ENCODE measurements around the gene SLFN5.

The SLFN5 gene

GRCh38 chr17:35315283-35315682 lies 72.4 kb downstream of the SLFN5 start:
- H3K9me3 Mint-ChIP-seq = no peaks in the 10 kb centered on the region
- H3K36me3 Mint-ChIP-seq (ENCODE audit: low read depth) = no peaks in the 10 kb centered on the region
- peaks cover 22% of the 10 kb centered on the region for H3K4me1 Mint-ChIP-seq
- no peak for TF ChIP-seq CTCF (IDR thresholded peaks at IDR 0.05; ENCODE audit: unreplicated experiment in 3 of 3)
- peak overlapping the region in 1 of 3 experiments; percentile 11 for H3K4me3 Mint-ChIP-seq
- H3K27ac Mint-ChIP-seq = peak overlapping the region in 2 of 3 experiments; percentile 51 to 90
- H3K27me3 Mint-ChIP-seq (ENCODE audit: low read depth) = peaks cover 18% of the 10 kb centered on the region

GRCh38 chr17:35315971-35316370 lies 73.1 kb downstream of the SLFN5 start:
- peak overlapping the region in 1 of 3 experiments; percentile 90 for H3K27ac Mint-ChIP-seq
- no peaks in the 10 kb centered on the region for H3K36me3 Mint-ChIP-seq (ENCODE audit: low read depth)
- no peaks in the 10 kb centered on the region for H3K9me3 Mint-ChIP-seq
- TF ChIP-seq CTCF (IDR thresholded peaks at IDR 0.05; ENCODE audit: unreplicated experiment in 3 of 3) = no peak
- peaks cover 18% of the 10 kb centered on the region for H3K27me3 Mint-ChIP-seq (ENCODE audit: low read depth)
- H3K4me1 Mint-ChIP-seq = peaks cover 22% of the 10 kb centered on the region
- H3K4me3 Mint-ChIP-seq = no peak overlapping the region

- H3K4me1 Mint-ChIP-seq = no peaks in the 10 kb centered on the region
- H3K9me3 Mint-ChIP-seq = peaks cover 17% of the 10 kb centered on the region
- no peak for TF ChIP-seq CTCF (IDR thresholded peaks at IDR 0.05; ENCODE audit: unreplicated experiment in 3 of 3)
- H3K36me3 Mint-ChIP-seq (ENCODE audit: low read depth) = no peaks in the 10 kb centered on the region
- peaks cover 20% of the 10 kb centered on the region for H3K27me3 Mint-ChIP-seq (ENCODE audit: low read depth)
- H3K4me3 Mint-ChIP-seq = no peak overlapping the region
- H3K27ac Mint-ChIP-seq = no peak overlapping the region
Observed at GRCh38 chr17:35322749-35323148, 79.9 kb downstream of the SLFN5 start.
